SK-N-SH treated with all-trans-retinoic acid at 6 μM for 48 hours (cell line): ENCODE results near the gene SPECC1L.
"Not testable (repeated sequence)": the region's sequence is repeated elsewhere in the genome, so short reads cannot be mapped to it uniquely, and the experiment has no call there.

Source experiments
- ATAC-seq: fragments of 200-7000 bp; cut with Tn5 transposase; 3 replicates; pipeline ENCODE4 v1.9.1; 2020; ENCODE audit warnings: mild to moderate bottlenecking, moderate library complexity
- ARNTL ChIP-seq: fragments of 450-650 bp; formaldehyde crosslinking; IDR thresholded peaks from 2 replicates; pipeline ENCODE4 v1.5.0; 2020; ENCODE audit warnings: low read depth, mild to moderate bottlenecking, moderate library complexity, borderline replicate concordance
- BACH2 ChIP-seq: fragments of 250-450 bp; sonication (Bioruptor Pico); IDR thresholded peaks from 2 replicates; pipeline ENCODE4 v1.9.0; 2021; ENCODE audit warnings: mild to moderate bottlenecking, borderline replicate concordance
- CSDC2 ChIP-seq: fragments of 250-450 bp; sonication (Bioruptor Pico); IDR thresholded peaks from 2 replicates; pipeline ENCODE4 v1.5.0; 2020; ENCODE audit warnings: mild to moderate bottlenecking, moderate library complexity
- ESRRG ChIP-seq: fragments of 250-450 bp; sonication (Bioruptor Pico); IDR thresholded peaks from 2 replicates; pipeline ENCODE4 v1.6.1; 2021; ENCODE audit warnings: mild to moderate bottlenecking
- GLIS3 ChIP-seq: fragments of 250-450 bp; sonication (Bioruptor Pico); IDR thresholded peaks from 2 replicates; pipeline ENCODE4 v1.5.0; 2020; ENCODE audit warnings: mild to moderate bottlenecking, moderate library complexity
- ISL1 ChIP-seq: fragments of 250-450 bp; sonication (Bioruptor Pico); IDR thresholded peaks from 2 replicates; pipeline ENCODE4 v2.1.2; 2022; ENCODE audit warnings: mild to moderate bottlenecking, moderate library complexity
- OSR1 ChIP-seq: fragments of 250-450 bp; sonication (Bioruptor Pico); IDR thresholded peaks from 2 replicates; pipeline ENCODE4 v1.8.0; 2022; ENCODE audit warnings: moderate library complexity, mild to moderate bottlenecking, inconsistent platforms
- PPARA ChIP-seq: fragments of 250-450 bp; sonication (Bioruptor Pico); IDR thresholded peaks from 2 replicates; pipeline ENCODE4 v1.5.0; 2020; ENCODE audit warnings: mild to moderate bottlenecking, borderline replicate concordance
- RARB ChIP-seq: fragments of 250-450 bp; sonication (Bioruptor Pico); IDR thresholded peaks from 2 replicates; pipeline ENCODE4 v1.8.0; 2021; ENCODE audit warnings: mild to moderate bottlenecking, moderate library complexity
- SNAI2 ChIP-seq: fragments of 250-450 bp; sonication (Bioruptor Pico); IDR thresholded peaks from 2 replicates; pipeline ENCODE4 v1.5.0; 2020; ENCODE audit warnings: mild to moderate bottlenecking, moderate library complexity
- TCF4 ChIP-seq: fragments of 250-450 bp; sonication (Bioruptor Pico); IDR thresholded peaks from 2 replicates; pipeline ENCODE4 v1.8.0; 2021; ENCODE audit warnings: mild to moderate bottlenecking, moderate library complexity, borderline replicate concordance
- TOX ChIP-seq: fragments of 250-450 bp; sonication (Bioruptor Pico); IDR thresholded peaks from 2 replicates; pipeline ENCODE4 v1.8.0; 2021; ENCODE audit warnings: mild to moderate bottlenecking, moderate library complexity, borderline replicate concordance
- ZC3H10 ChIP-seq: fragments of 250-450 bp; sonication (Bioruptor Pico); IDR thresholded peaks from 2 replicates; pipeline ENCODE4 v1.5.1; 2021; ENCODE audit warnings: mild to moderate bottlenecking, moderate library complexity
- ZFP30 ChIP-seq: fragments of 450-650 bp; formaldehyde crosslinking; IDR thresholded peaks from 2 replicates; pipeline ENCODE4 v1.5.0; 2022; ENCODE audit warnings: mild to moderate bottlenecking, moderate library complexity
- ZNF565 ChIP-seq: fragments of 450-650 bp; formaldehyde crosslinking; conservative IDR thresholded peaks from 2 replicates; pipeline ENCODE4 v1.5.0; 2020; ENCODE audit warnings: low read depth, mild to moderate bottlenecking, moderate library complexity
- ZNF70 ChIP-seq: fragments of 450-650 bp; formaldehyde crosslinking; IDR thresholded peaks from 2 replicates; pipeline ENCODE4 v1.5.0; 2020; ENCODE audit warnings: mild to moderate bottlenecking, moderate library complexity
- ZNF8 ChIP-seq: fragments of 450-650 bp; formaldehyde crosslinking; IDR thresholded peaks from 2 replicates; pipeline ENCODE4 v1.5.0; 2020; ENCODE audit warnings: mild to moderate bottlenecking, moderate library complexity
- TF ChIP-seq, protein P1 (sequence below): fragments of 250-450 bp; sonication (Bioruptor Pico); IDR thresholded peaks from 2 replicates; pipeline ENCODE4 v1.8.0; 2021; ENCODE audit warnings: low read depth, mild to moderate bottlenecking, moderate library complexity, borderline replicate concordance
- TF ChIP-seq, protein P2 (sequence below): fragments of 250-450 bp; sonication (Bioruptor Pico); IDR thresholded peaks from 2 replicates; pipeline ENCODE4 v1.5.1; 2021; ENCODE audit warnings: mild to moderate bottlenecking, moderate library complexity
- TF ChIP-seq, protein P3 (sequence below): fragments of 250-450 bp; sonication (Bioruptor Pico); IDR thresholded peaks from 2 replicates; pipeline ENCODE4 v1.8.0; 2020; ENCODE audit warnings: mild to moderate bottlenecking, moderate library complexity, borderline replicate concordance
- TF ChIP-seq, protein P4 (sequence below): fragments of 250-450 bp; sonication (Bioruptor Pico); IDR thresholded peaks from 2 replicates; pipeline ENCODE4 v1.5.1; 2020; ENCODE audit warnings: low read depth, mild to moderate bottlenecking, moderate library complexity
- TF ChIP-seq, protein P5 (sequence below): fragments of 250-450 bp; sonication (Bioruptor Pico); IDR thresholded peaks from 2 replicates; pipeline ENCODE4 v1.5.0; 2020; ENCODE audit warnings: mild to moderate bottlenecking, moderate library complexity

SPECC1L gene

DNA sequence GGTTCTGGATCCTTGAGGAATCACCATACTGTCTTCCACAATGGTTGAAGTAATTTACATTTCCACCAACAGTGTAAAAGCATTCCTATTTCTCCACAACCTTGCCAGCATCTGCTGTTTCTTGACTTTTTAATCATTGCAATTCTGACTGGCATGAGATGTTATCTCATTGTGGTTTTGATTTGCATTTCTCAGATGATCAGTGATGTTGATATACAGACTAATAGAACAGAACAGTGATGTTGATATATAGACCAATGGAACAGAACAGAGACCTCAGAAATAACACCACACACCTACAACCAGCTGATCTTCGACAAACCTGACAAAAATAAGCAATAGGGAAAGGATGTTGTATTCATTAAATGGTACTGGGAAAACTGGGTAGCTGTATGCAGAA lies 29.9 kb downstream of the SPECC1L start:
- TF ChIP-seq ISL1 (CRISPR knock-in tag) = 0 out of 2 replicates have a peak, but pooled peaks have one; percentile 13
- TF ChIP-seq, all 23 proteins: peak for 1; not testable (repeated sequence) for 22
- not testable (repeated sequence) for ATAC-seq

DNA sequence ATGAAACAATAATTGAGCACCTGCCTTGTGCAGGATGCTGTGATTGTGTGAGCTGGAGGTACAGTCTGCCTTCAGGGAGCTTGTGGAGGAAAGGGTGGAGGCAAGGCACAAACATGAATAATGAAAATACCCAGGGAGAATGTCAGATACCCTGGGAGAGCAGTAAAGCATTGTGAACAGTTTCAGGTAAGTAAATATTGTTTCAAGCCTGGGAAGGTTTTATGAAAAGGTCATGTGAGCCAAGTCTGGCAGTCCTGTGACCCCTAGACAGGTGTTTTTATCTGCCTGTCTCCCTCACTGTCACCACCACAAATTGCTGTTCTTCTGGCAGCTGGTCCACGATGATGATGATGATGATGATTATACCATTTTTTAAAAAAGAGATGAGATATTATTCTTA lies 32.0 kb downstream of the SPECC1L start:
- no peak for ATAC-seq
- TF ChIP-seq ZFP30 (CRISPR knock-in tag) (no peak), SNAI2 (CRISPR knock-in tag) (no peak), OSR1 (CRISPR knock-in tag) (no peak), TCF4 (CRISPR knock-in tag) (no peak), ZNF8 (CRISPR knock-in tag) (no peak), ARNTL (CRISPR knock-in tag) (no peak), CSDC2 (CRISPR knock-in tag) (no peak), ESRRG (CRISPR knock-in tag) (no peak), ISL1 (CRISPR knock-in tag) (no peak), ZNF70 (no peak), RARB (CRISPR knock-in tag) (no peak), BACH2 (CRISPR knock-in tag) (no peak), TOX (CRISPR knock-in tag) (no peak), PPARA (CRISPR knock-in tag) (no peak), ZNF565 (CRISPR knock-in tag) (no peak), ZC3H10 (CRISPR knock-in tag) (no peak)
- TF ChIP-seq, protein P1, sequence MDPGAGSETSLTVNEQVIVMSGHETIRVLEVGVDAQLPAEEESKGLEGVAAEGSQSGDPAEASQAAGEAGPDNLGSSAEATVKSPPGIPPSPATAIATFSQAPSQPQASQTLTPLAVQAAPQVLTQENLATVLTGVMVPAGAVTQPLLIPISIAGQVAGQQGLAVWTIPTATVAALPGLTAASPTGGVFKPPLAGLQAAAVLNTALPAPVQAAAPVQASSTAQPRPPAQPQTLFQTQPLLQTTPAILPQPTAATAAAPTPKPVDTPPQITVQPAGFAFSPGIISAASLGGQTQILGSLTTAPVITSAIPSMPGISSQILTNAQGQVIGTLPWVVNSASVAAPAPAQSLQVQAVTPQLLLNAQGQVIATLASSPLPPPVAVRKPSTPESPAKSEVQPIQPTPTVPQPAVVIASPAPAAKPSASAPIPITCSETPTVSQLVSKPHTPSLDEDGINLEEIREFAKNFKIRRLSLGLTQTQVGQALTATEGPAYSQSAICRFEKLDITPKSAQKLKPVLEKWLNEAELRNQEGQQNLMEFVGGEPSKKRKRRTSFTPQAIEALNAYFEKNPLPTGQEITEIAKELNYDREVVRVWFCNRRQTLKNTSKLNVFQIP (CRISPR knock-in tag) = no peak
- TF ChIP-seq, protein P2, sequence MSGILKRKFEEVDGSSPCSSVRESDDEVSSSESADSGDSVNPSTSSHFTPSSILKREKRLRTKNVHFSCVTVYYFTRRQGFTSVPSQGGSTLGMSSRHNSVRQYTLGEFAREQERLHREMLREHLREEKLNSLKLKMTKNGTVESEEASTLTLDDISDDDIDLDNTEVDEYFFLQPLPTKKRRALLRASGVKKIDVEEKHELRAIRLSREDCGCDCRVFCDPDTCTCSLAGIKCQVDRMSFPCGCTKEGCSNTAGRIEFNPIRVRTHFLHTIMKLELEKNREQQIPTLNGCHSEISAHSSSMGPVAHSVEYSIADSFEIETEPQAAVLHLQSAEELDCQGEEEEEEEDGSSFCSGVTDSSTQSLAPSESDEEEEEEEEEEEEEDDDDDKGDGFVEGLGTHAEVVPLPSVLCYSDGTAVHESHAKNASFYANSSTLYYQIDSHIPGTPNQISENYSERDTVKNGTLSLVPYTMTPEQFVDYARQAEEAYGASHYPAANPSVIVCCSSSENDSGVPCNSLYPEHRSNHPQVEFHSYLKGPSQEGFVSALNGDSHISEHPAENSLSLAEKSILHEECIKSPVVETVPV (CRISPR knock-in tag) = no peak
- TF ChIP-seq, protein P3, sequence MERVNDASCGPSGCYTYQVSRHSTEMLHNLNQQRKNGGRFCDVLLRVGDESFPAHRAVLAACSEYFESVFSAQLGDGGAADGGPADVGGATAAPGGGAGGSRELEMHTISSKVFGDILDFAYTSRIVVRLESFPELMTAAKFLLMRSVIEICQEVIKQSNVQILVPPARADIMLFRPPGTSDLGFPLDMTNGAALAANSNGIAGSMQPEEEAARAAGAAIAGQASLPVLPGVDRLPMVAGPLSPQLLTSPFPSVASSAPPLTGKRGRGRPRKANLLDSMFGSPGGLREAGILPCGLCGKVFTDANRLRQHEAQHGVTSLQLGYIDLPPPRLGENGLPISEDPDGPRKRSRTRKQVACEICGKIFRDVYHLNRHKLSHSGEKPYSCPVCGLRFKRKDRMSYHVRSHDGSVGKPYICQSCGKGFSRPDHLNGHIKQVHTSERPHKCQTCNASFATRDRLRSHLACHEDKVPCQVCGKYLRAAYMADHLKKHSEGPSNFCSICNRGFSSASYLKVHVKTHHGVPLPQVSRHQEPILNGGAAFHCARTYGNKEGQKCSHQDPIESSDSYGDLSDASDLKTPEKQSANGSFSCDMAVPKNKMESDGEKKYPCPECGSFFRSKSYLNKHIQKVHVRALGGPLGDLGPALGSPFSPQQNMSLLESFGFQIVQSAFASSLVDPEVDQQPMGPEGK (CRISPR knock-in tag) = no peak

DNA sequence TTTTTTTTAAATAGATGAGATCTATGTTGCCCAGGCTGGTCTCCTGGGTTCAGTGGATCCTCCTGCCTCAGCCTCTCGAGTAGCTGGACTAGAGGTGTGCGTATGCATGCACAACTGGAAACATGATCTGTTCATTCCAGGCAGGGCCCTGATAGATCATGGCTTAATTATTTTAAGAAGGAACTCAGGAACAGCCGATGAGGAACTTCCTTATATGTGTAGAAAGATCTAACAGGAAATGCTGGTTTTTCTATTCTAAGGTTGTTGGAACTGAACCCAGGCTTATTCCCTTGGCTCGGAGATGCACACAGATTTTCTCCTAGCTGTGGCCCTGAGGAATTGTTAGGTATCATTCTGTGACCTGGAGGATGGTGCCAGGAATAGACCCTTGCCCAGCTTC lies 32.4 kb downstream of the SPECC1L start:
- no peak; the same call in 2 of the 3 replicates for ATAC-seq
- no peak for TF ChIP-seq ZNF8 (CRISPR knock-in tag)
- no peak for TF ChIP-seq TOX (CRISPR knock-in tag)

DNA sequence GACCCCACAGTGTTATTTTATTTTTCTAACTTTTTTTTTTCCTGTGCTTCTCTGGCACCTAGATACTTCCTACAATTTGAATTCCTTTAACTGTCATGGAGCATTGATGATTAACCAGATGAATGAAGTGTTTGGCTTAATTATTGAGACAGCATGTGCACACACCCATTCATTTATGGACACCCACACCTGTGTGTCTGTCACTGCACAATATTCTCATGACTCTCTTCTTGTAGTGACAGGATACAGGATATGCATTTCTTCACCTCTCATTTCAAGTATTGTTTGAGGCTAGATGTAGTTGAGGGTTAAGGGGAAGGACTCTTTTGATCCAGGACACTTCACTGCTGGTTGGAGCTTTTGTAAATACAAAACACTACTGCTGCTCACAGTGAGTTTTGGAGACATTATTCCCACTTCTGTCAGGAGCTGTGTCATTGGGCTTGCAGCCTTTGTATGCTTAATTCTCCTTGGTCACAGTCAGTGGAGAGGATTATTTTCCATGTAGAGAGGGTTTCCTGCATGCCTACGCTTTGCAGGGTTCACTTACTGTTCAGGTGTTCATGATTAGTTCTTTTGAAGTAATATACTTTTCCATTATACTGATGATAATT lies 33.5 kb downstream of the SPECC1L start:
- TF ChIP-seq, protein P2 (CRISPR knock-in tag) = no peak
- TF ChIP-seq RARB (CRISPR knock-in tag) (no peak), ZFP30 (CRISPR knock-in tag) (no peak), BACH2 (CRISPR knock-in tag) (no peak), ZNF8 (CRISPR knock-in tag) (no peak), ZNF565 (CRISPR knock-in tag) (no peak), TOX (CRISPR knock-in tag) (no peak), GLIS3 (no peak), ESRRG (CRISPR knock-in tag) (no peak), TCF4 (CRISPR knock-in tag) (no peak), ZC3H10 (CRISPR knock-in tag) (no peak), ARNTL (CRISPR knock-in tag) (no peak)
- TF ChIP-seq, protein P4, sequence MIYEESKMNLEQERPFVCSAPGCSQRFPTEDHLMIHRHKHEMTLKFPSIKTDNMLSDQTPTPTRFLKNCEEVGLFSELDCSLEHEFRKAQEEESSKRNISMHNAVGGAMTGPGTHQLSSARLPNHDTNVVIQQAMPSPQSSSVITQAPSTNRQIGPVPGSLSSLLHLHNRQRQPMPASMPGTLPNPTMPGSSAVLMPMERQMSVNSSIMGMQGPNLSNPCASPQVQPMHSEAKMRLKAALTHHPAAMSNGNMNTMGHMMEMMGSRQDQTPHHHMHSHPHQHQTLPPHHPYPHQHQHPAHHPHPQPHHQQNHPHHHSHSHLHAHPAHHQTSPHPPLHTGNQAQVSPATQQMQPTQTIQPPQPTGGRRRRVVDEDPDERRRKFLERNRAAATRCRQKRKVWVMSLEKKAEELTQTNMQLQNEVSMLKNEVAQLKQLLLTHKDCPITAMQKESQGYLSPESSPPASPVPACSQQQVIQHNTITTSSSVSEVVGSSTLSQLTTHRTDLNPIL (CRISPR knock-in tag) = no peak
- TF ChIP-seq, protein P5, sequence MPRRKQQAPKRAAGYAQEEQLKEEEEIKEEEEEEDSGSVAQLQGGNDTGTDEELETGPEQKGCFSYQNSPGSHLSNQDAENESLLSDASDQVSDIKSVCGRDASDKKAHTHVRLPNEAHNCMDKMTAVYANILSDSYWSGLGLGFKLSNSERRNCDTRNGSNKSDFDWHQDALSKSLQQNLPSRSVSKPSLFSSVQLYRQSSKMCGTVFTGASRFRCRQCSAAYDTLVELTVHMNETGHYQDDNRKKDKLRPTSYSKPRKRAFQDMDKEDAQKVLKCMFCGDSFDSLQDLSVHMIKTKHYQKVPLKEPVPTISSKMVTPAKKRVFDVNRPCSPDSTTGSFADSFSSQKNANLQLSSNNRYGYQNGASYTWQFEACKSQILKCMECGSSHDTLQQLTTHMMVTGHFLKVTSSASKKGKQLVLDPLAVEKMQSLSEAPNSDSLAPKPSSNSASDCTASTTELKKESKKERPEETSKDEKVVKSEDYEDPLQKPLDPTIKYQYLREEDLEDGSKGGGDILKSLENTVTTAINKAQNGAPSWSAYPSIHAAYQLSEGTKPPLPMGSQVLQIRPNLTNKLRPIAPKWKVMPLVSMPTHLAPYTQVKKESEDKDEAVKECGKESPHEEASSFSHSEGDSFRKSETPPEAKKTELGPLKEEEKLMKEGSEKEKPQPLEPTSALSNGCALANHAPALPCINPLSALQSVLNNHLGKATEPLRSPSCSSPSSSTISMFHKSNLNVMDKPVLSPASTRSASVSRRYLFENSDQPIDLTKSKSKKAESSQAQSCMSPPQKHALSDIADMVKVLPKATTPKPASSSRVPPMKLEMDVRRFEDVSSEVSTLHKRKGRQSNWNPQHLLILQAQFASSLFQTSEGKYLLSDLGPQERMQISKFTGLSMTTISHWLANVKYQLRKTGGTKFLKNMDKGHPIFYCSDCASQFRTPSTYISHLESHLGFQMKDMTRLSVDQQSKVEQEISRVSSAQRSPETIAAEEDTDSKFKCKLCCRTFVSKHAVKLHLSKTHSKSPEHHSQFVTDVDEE = no peak
- ATAC-seq = no peak
